Parathyroid adenoma (tissue), 2 donors: ENCODE data around the gene MAN2B1.
"Not testable (repeated sequence)": the region's sequence is repeated elsewhere in the genome, so short reads cannot be mapped to it uniquely, and the experiment has no call there.

Experiments used
- H2AFZ ChIP-seq: fragments of 300-600 bp; sonication (generic); one replicate; pipeline ENCODE4 v1.7.0; 2017; ENCODE audit warnings: antibody characterized with exemption, mild to moderate bottlenecking
- H3K27ac ChIP-seq: fragments of 300-600 bp; sonication (generic); one replicate; pipeline ENCODE4 v1.7.0; 2017
- H3K27me3 ChIP-seq: fragments of 300-600 bp; sonication (generic); one replicate; pipeline ENCODE4 v1.7.0; 2017; ENCODE audit warnings: low read length; ENCODE audit not compliant: control insufficient read depth, insufficient read depth
- H3K36me3 ChIP-seq: fragments of 300-600 bp; sonication (generic); one replicate; pipeline ENCODE4 v1.7.0; 2017; ENCODE audit warnings: low read length; ENCODE audit not compliant: control insufficient read depth, insufficient read depth
- H3K4me1 ChIP-seq: fragments of 300-600 bp; sonication (generic); one replicate; pipeline ENCODE4 v1.7.0; 2017; ENCODE audit warnings: control low read depth
- H3K4me2 ChIP-seq: fragments of 300-600 bp; sonication (generic); one replicate; pipeline ENCODE4 v1.7.0; 2017; ENCODE audit warnings: low read length
- H3K4me3 ChIP-seq: fragments of 300-600 bp; sonication (generic); one replicate; pipeline ENCODE4 v1.7.0; 2017; ENCODE audit warnings: low read depth, low read length
- H3K79me2 ChIP-seq: fragments of 300-600 bp; sonication (generic); one replicate; pipeline ENCODE4 v1.7.0; 2017; ENCODE audit warnings: control low read depth
- H3K9ac ChIP-seq: fragments of 300-600 bp; sonication (generic); one replicate; pipeline ENCODE4 v1.7.0; 2017; ENCODE audit warnings: mild to moderate bottlenecking
- H3K9me3 ChIP-seq: fragments of 300-600 bp; sonication (generic); one replicate; pipeline ENCODE4 v1.7.0; 2017; ENCODE audit warnings: low read length; ENCODE audit not compliant: control insufficient read depth
- TF ChIP-seq, protein P1 (sequence below): fragments of 300-600 bp; sonication (generic); IDR thresholded peaks from one replicate; pipeline ENCODE4 v1.7.0; 2017; ENCODE audit warnings: antibody characterized with exemption, mild to moderate bottlenecking
- donor health status: primary hyperparathyroidism.

Gene MAN2B1

DNA sequence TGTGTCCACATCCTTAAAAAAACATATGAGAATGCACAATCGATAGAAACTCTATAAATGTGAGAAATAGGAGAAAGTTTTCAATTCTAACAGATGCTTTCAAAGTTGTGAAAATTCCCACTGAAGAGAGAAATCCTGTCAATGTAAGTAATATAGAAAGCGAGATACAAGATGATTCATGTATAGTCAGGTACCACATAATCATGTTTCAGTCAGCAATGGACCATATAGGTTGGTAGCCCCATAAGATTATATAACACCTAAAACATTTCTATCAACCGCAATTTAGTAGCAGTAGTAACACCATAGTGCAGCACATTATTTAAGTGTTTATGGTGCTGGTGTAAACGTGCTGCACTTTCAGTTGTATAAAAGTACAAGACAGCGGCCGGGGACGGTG is 37.3 kb downstream of the MAN2B1 start:
- no peak overlapping the region for H3K9ac ChIP-seq
- H3K4me1 ChIP-seq, result no peaks in the 10 kb centered on the region
- H3K4me2 ChIP-seq, result no peak overlapping the region
- peaks cover 8% of the 10 kb centered on the region for H3K36me3 ChIP-seq
- H3K79me2 ChIP-seq, result peaks cover 29% of the 10 kb centered on the region
- peaks cover 5% of the 10 kb centered on the region for H3K9me3 ChIP-seq
- no peak overlapping the region for H3K27ac ChIP-seq
- TF ChIP-seq, protein P1, sequence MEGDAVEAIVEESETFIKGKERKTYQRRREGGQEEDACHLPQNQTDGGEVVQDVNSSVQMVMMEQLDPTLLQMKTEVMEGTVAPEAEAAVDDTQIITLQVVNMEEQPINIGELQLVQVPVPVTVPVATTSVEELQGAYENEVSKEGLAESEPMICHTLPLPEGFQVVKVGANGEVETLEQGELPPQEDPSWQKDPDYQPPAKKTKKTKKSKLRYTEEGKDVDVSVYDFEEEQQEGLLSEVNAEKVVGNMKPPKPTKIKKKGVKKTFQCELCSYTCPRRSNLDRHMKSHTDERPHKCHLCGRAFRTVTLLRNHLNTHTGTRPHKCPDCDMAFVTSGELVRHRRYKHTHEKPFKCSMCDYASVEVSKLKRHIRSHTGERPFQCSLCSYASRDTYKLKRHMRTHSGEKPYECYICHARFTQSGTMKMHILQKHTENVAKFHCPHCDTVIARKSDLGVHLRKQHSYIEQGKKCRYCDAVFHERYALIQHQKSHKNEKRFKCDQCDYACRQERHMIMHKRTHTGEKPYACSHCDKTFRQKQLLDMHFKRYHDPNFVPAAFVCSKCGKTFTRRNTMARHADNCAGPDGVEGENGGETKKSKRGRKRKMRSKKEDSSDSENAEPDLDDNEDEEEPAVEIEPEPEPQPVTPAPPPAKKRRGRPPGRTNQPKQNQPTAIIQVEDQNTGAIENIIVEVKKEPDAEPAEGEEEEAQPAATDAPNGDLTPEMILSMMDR, result no peak
- no peak overlapping the region for H3K4me3 ChIP-seq
- no peaks in the 10 kb centered on the region for H3K27me3 ChIP-seq
- H2AFZ ChIP-seq, result no peak overlapping the region

DNA sequence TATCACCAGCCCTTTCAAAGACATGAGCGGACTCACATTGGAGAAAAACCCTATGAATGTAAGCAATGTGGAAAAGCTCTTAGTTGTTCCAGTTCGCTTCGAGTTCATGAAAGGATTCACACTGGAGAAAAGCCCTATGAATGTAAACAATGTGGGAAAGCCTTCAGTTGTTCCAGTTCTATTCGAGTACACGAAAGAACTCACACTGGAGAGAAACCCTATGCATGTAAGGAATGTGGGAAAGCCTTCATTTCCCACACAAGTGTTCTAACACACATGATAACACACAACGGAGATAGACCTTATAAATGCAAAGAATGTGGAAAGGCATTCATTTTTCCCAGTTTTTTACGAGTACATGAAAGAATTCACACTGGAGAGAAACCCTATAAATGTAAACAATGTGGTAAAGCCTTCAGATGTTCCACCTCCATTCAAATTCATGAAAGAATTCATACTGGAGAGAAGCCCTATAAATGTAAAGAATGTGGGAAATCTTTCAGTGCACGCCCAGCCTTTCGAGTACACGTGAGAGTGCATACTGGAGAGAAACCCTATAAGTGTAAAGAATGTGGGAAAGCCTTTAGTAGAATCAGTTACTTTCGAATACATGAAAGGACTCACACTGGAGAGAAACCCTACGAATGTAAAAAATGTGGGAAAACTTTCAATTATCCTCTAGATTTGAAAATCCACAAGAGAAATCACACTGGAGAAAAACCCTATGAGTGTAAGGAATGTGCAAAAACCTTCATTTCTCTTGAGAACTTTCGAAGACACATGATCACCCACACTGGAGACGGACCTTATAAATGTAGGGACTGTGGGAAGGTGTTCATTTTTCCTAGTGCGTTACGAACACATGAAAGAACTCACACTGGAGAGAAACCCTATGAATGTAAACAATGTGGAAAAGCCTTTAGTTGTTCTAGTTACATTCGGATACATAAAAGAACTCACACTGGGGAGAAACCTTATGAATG is 38.2 kb downstream of the MAN2B1 start:
- H3K79me2 ChIP-seq, result peaks cover 33% of the 10 kb centered on the region
- no peak overlapping the region for H3K4me3 ChIP-seq
- no peak overlapping the region for H3K4me2 ChIP-seq
- TF ChIP-seq, protein P1, result no peak
- H3K27ac ChIP-seq, result no peak overlapping the region
- H2AFZ ChIP-seq, result no peak overlapping the region
- H3K9ac ChIP-seq, result no peak overlapping the region
- peaks cover 5% of the 10 kb centered on the region for H3K9me3 ChIP-seq
- H3K4me1 ChIP-seq, result no peaks in the 10 kb centered on the region
- no peaks in the 10 kb centered on the region for H3K27me3 ChIP-seq
- H3K36me3 ChIP-seq, result peaks cover 8% of the 10 kb centered on the region

DNA sequence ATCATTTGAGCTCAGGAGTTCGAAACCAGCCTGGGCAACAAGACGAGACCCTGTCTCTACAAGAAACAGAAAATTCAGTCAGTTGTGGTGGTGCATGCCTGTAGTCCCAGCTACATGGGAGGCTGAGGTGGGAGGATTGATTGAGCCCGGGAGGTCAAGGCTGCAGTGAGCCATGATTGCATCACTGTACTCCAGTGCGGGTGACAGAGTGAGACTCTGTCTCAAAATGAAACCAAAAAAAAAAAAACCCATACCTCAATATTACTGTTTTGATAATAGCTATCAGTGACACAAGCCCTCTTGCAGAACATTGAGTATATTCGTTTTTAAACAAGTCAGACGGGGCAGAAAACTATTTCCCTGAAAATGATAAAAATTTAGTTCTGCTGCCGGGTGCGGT is 39.6 kb downstream of the MAN2B1 start:
- TF ChIP-seq, protein P1, result no peak
- Histone ChIP-seq H3K27ac (no peak overlapping the region), H2AFZ (no peak overlapping the region), H3K4me3 (no peak overlapping the region), H3K27me3 (no peaks in the 10 kb centered on the region), H3K4me2 (no peak overlapping the region), H3K9me3 (peaks cover 5% of the 10 kb centered on the region), H3K36me3 (peaks cover 8% of the 10 kb centered on the region), H3K79me2 (peaks cover 44% of the 10 kb centered on the region), H3K9ac (no peak overlapping the region), H3K4me1 (no peaks in the 10 kb centered on the region)

DNA sequence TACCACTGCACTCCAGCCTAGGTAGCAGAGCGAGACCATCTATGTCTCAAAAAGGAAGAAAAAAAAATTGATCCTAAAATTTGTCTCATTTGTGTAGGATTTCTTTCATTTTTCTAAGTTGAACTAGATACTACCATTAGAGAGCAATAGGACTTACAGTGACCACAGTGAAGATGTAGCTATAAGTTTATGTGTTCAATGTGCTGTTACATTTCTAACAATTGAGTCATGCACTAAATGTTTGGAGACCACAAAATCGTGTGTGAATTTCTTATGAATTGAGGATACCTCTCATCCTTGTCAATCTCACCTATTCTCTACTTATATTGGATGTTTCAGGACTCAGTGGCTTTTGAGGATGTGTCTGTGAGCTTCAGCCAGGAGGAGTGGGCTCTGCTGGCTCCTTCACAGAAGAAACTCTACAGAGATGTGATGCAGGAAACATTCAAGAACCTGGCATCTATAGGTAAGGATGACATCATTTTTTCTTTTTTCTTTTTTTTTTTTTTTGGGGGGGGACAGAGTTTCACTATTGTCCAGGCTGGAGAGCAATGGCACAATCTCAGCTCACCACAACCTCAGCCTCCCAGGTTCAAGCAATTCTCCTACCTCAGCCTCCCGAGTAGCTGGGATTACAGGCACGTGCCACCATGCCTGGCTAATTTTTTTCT is 43.0 kb downstream of the MAN2B1 start:
- H3K27me3 ChIP-seq, result no peaks in the 10 kb centered on the region
- H3K79me2 ChIP-seq, result peaks cover 65% of the 10 kb centered on the region
- peaks cover 8% of the 10 kb centered on the region for H3K36me3 ChIP-seq
- peaks cover 5% of the 10 kb centered on the region for H3K9me3 ChIP-seq
- no peak overlapping the region for H3K27ac ChIP-seq
- TF ChIP-seq, protein P1, result no peak
- no peak overlapping the region for H3K9ac ChIP-seq
- no peak overlapping the region for H3K4me3 ChIP-seq
- peaks cover 6% of the 10 kb centered on the region for H3K4me1 ChIP-seq
- H3K4me2 ChIP-seq, result no peak overlapping the region
- H2AFZ ChIP-seq, result no peak overlapping the region

DNA sequence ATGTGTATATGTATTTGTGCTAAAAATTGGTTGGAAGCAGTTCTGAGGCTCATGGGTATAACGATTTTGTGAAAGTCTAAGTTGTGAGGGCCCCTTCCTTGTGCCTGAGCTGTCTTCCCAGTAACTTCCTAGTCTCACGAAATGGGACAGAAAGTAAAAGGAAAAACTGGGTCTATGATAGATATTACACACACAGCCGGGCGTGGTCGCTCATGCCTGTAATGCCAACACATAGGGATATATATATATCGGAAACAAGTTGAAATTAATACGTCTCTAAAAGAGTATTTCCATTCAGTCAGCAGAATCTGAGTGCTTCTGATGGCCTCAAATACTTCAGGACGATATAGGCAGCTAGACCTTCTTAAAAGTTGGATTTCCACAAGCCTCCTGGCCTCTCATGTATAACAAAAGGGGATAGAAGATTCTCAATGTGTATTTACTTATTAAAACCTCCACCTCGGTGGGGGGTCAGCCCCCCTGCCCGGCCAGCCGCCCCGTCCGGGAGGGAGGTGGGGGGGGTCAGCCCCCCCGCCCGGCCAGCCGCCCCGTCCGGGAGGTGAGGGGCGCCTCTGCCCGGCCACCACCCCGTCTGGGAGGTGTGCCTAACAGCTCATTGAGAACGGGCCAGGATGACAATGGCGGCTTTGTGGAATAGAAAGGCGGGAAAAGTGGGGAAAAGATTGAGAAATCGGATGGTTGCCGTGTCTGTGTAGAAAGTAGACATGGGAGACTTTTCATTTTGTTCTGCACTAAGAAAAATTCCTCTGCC is 45.1 kb downstream of the MAN2B1 start:
- H3K4me3 ChIP-seq, H3K27ac ChIP-seq, H3K4me1 ChIP-seq, H2AFZ ChIP-seq, H3K27me3 ChIP-seq, H3K36me3 ChIP-seq, H3K9me3 ChIP-seq, H3K9ac ChIP-seq: not testable (repeated sequence)
- H3K4me2 ChIP-seq, result peak overlapping the region; percentile 22
- H3K79me2 ChIP-seq, result peaks cover 58% of the 10 kb centered on the region
